KMS-11 (cell line): ENCODE measurements around the gene RPLP2.

ENCODE experiments used
- H2AFZ ChIP-seq: fragments of 200-600 bp; sonication (generic); 2 replicates; pipeline ENCODE4 v1.6.1; 2016; ENCODE audit warnings: antibody characterized with exemption, mixed run types, low read depth
- H3K27ac ChIP-seq: fragments of 200-600 bp; sonication (generic); 2 replicates; pipeline ENCODE4 v1.6.1; 2016; ENCODE audit warnings: mild to moderate bottlenecking, mixed run types
- H3K27me3 ChIP-seq: fragments of 200-600 bp; sonication (generic); 2 replicates; pipeline ENCODE4 v1.6.1; 2017; ENCODE audit warnings: mild to moderate bottlenecking, low read depth, mixed run types, moderate library complexity; ENCODE audit not compliant: insufficient read depth
- H3K36me3 ChIP-seq: fragments of 200-600 bp; sonication (generic); 2 replicates; pipeline ENCODE4 v1.6.1; 2017; ENCODE audit warnings: mild to moderate bottlenecking, mixed run types; ENCODE audit not compliant: insufficient read depth
- H3K4me1 ChIP-seq: fragments of 200-600 bp; sonication (generic); 2 replicates; pipeline ENCODE4 v1.6.1; 2016; ENCODE audit warnings: mild to moderate bottlenecking, low read depth, mixed run types; ENCODE audit not compliant: poor library complexity, severe bottlenecking
- H3K4me2 ChIP-seq: fragments of 200-600 bp; sonication (generic); 2 replicates; pipeline ENCODE4 v1.7.0; 2016; ENCODE audit warnings: mild to moderate bottlenecking, mixed run types
- H3K4me3 ChIP-seq: fragments of 200-600 bp; sonication (generic); IDR thresholded peaks from 2 replicates; pipeline ENCODE4 v1.6.1; 2017; ENCODE audit warnings: low read depth, low read length, mixed read lengths; ENCODE audit not compliant: insufficient read depth
- H3K79me2 ChIP-seq: fragments of 200-600 bp; sonication (generic); 2 replicates; pipeline ENCODE4 v1.6.1; 2016; ENCODE audit warnings: low read depth, mixed run types; ENCODE audit not compliant: insufficient read depth
- H3K9ac ChIP-seq: fragments of 200-600 bp; sonication (generic); 2 replicates; pipeline ENCODE4 v1.6.1; 2016; ENCODE audit warnings: mild to moderate bottlenecking, mixed run types
- H4K20me1 ChIP-seq: fragments of 200-600 bp; sonication (generic); 2 replicates; pipeline ENCODE4 v1.6.1; 2016; ENCODE audit warnings: mild to moderate bottlenecking, mixed run types; ENCODE audit not compliant: insufficient read depth
- TF ChIP-seq, protein P1 (sequence below): fragments of 200-600 bp; sonication (generic); conservative IDR thresholded peaks from 2 replicates; pipeline ENCODE4 v1.6.1; 2017; ENCODE audit warnings: low read depth, mild to moderate bottlenecking, antibody characterized with exemption, low read length, moderate library complexity, mixed read lengths

The RPLP2 gene

GRCh38 chr11:839280-839623 is 29.5 kb downstream of the RPLP2 start:
- Histone ChIP-seq H3K79me2 (peaks cover 17% of the 10 kb centered on the region), H3K27ac (no peak overlapping the region), H3K4me2 (no peak overlapping the region), H3K9ac (no peak overlapping the region), H3K4me3 (no peak overlapping the region), H3K27me3 (no peaks in the 10 kb centered on the region), H4K20me1 (0 out of 2 replicates have a peak, but pooled peaks cover 6% of the 10 kb centered on the region), H3K36me3 (no peaks in the 10 kb centered on the region), H2AFZ (no peak overlapping the region), H3K4me1 (peaks cover 15% of the 10 kb centered on the region)
- TF ChIP-seq, protein P1, sequence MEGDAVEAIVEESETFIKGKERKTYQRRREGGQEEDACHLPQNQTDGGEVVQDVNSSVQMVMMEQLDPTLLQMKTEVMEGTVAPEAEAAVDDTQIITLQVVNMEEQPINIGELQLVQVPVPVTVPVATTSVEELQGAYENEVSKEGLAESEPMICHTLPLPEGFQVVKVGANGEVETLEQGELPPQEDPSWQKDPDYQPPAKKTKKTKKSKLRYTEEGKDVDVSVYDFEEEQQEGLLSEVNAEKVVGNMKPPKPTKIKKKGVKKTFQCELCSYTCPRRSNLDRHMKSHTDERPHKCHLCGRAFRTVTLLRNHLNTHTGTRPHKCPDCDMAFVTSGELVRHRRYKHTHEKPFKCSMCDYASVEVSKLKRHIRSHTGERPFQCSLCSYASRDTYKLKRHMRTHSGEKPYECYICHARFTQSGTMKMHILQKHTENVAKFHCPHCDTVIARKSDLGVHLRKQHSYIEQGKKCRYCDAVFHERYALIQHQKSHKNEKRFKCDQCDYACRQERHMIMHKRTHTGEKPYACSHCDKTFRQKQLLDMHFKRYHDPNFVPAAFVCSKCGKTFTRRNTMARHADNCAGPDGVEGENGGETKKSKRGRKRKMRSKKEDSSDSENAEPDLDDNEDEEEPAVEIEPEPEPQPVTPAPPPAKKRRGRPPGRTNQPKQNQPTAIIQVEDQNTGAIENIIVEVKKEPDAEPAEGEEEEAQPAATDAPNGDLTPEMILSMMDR: no peak

DNA sequence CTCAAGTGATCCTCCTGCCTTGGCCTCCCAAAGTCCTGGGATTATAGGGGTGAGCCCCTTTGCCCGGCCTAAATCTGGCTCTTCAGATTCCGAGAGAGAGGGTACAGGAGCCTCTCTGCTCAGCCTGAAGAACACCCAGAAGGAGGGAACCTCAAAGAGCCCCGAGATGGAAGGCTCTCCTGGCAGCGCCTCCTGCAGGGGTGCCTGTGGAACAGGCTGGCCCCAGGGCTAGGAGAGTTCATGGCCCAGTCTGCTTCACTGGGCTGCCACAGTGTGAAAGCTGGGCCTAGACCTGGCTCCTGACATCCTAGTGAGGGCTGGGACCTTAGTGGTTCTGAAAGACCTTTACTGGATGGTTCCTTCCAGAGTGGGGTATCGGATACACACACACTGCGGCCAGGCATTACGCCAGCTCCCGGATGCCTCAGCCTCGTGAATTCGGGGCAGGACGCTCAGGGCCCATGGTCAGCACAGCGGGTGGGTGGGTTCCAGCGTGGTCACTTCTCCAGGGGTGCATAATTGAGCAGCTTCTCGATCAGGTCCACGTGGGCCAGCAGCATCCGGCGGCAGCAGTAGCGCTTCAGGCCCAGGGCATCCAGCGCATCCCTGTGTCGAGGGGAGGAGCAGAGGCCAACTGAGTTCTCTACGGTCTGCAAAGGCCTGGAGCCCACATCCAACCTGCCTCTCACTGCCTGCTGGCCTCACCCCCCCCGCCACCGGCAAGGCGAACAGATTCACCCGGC is 30.3 kb downstream of the RPLP2 start:
- TF ChIP-seq, protein P1: peak; percentile 33; the same call in 1 of the 2 replicates
- Histone ChIP-seq H3K9ac (no peak overlapping the region), H3K4me1 (peaks cover 23% of the 10 kb centered on the region), H3K4me3 (no peak overlapping the region), H4K20me1 (0 out of 2 replicates have a peak, but pooled peaks cover 6% of the 10 kb centered on the region), H3K4me2 (no peak overlapping the region; the same call in 1 of the 2 replicates), H3K27ac (no peak overlapping the region), H3K79me2 (peaks cover 17% of the 10 kb centered on the region), H3K27me3 (no peaks in the 10 kb centered on the region), H3K36me3 (no peaks in the 10 kb centered on the region), H2AFZ (no peak overlapping the region)

DNA sequence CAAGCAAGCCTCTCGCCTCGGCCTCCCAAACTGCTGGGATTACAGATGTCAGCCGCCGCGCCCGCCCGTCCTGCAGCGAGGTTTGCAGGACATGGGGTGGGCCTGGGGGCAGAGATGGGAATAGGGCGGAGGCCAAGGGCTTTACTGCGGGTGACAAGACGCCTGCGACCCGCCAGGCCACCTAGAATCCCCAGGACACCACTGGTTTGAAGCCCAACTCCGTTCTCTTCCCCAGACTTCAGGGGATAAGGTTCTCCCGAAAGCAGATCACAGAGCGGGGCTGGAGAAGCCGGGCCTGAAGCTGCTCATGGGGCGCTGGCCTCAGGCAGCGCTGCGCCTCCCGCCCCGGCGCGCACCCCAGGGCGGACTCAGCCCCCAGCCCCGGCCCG is 32.2 kb downstream of the RPLP2 start:
- H3K4me1 ChIP-seq: peaks cover 25% of the 10 kb centered on the region

GRCh38 chr11:842370-843002 is 32.7 kb downstream of the RPLP2 start, which contains the start of the genes POLR2L and TSPAN4:
POLR2L (minus strand) TSS chr11:842529; CDS start chr11:842508, 21 bp downstream.
TSPAN4 (plus strand) TSS chr11:842852; CDS start chr11:850305, 7,453 bp downstream.
- peaks cover 25% of the 10 kb centered on the region for H3K4me1 ChIP-seq
- TF ChIP-seq, protein P1: no peak
- H3K79me2 ChIP-seq: peaks cover 17% of the 10 kb centered on the region
- peak within 1 kb of the TSS; percentile 94 for H3K9ac ChIP-seq
- no peak within 1 kb of the TSS for H3K4me3 ChIP-seq
- H2AFZ ChIP-seq: peak within 1 kb of the TSS; percentile 71
- H3K4me2 ChIP-seq: peak within 1 kb of the TSS; percentile 93
- H3K27me3 ChIP-seq: peaks cover 6% of the 10 kb centered on the region; the same call in 1 of the 2 replicates
- peak within 1 kb of the TSS; percentile 82 for H3K27ac ChIP-seq
- no peaks in the 10 kb centered on the region for H3K36me3 ChIP-seq
- 0 out of 2 replicates have a peak, but pooled peaks cover 6% of the 10 kb centered on the region for H4K20me1 ChIP-seq

More for the DNA sequence above, 32.2 kb downstream of the RPLP2 start:
- Histone ChIP-seq H3K27me3 (peaks cover 6% of the 10 kb centered on the region; the same call in 1 of the 2 replicates), H3K4me3 (no peak overlapping the region), H3K79me2 (peaks cover 17% of the 10 kb centered on the region), H3K4me2 (peak overlapping the region; percentile 80), H3K27ac (peak overlapping the region; percentile 82), H3K36me3 (no peaks in the 10 kb centered on the region), H2AFZ (peak overlapping the region; percentile 71), H3K9ac (peak overlapping the region; percentile 94), H4K20me1 (0 out of 2 replicates have a peak, but pooled peaks cover 6% of the 10 kb centered on the region)
- TF ChIP-seq, protein P1: no peak
